Raji (cell line): ENCODE results near the gene TMPRSS3.

Experiments used
- POLR2A ChIP-seq: IDR thresholded peaks from 2 replicates; pipeline ENCODE4 v1.6.1; 2011; ENCODE audit warnings: low read depth, low read length, control low read depth; ENCODE audit not compliant: insufficient read depth

TMPRSS3 gene

GRCh38 chr21:42401820-42402251, 6.0 kb upstream of the TMPRSS3 start:
- TF ChIP-seq POLR2A: no peak

- no peak for TF ChIP-seq POLR2A
Measured at GRCh38 chr21:42401154-42401553, 5.3 kb upstream of the TMPRSS3 start.

- TF ChIP-seq POLR2A: no peak
Measured at GRCh38 chr21:42400525-42400924, 4.7 kb upstream of the TMPRSS3 start.

GRCh38 chr21:42398436-42399028, 2.7 kb upstream of the TMPRSS3 start:
- no peak for TF ChIP-seq POLR2A

- TF ChIP-seq POLR2A: no peak
Measured at GRCh38 chr21:42397746-42398394, 2.0 kb upstream of the TMPRSS3 start.

- no peak for TF ChIP-seq POLR2A
Measured at GRCh38 chr21:42396799-42397745, 1.2 kb upstream of the TMPRSS3 start.

- no peak for TF ChIP-seq POLR2A
Measured at GRCh38 chr21:42395302-42395701, 550 bp downstream of the TMPRSS3 start.

GRCh38 chr21:42393443-42393950, 2.4 kb downstream of the TMPRSS3 start:
- no peak for TF ChIP-seq POLR2A

GRCh38 chr21:42392731-42393442, 3.0 kb downstream of the TMPRSS3 start:
- no peak for TF ChIP-seq POLR2A

GRCh38 chr21:42391297-42391696, 4.6 kb downstream of the TMPRSS3 start:
- TF ChIP-seq POLR2A: no peak

- no peak for TF ChIP-seq POLR2A
Measured at GRCh38 chr21:42390696-42391095, 5.2 kb downstream of the TMPRSS3 start.

GRCh38 chr21:42390193-42390592, 5.7 kb downstream of the TMPRSS3 start:
- TF ChIP-seq POLR2A: no peak

- TF ChIP-seq POLR2A: no peak
Measured at GRCh38 chr21:42389449-42389835, 6.4 kb downstream of the TMPRSS3 start.

GRCh38 chr21:42388740-42389448, 7.0 kb downstream of the TMPRSS3 start:
- no peak for TF ChIP-seq POLR2A
